CD4-positive, alpha-beta T cell (primary cell): ENCODE measurements around the gene PIK3R1. TPM values are rescaled to one million over a fixed set of nuclear protein-coding genes. Genes with fewer than 3 reads are reported as not detected.

Source experiments
- ATAC-seq: fragments of 200-7000 bp; cut with Tn5 transposase; one replicate; pipeline ENCODE4 v1.10.0; 2022; ENCODE audit warnings: mild to moderate bottlenecking; ENCODE audit not compliant: poor library complexity
- CTCF ChIA-PET: fragments of 350-600 bp; sonication (Branson Sonifier 250); formaldehyde crosslinking; loops from one replicate; lab custom pipeline; 2021; ENCODE audit warnings: antibody characterized with exemption, inconsistent platforms; lab: Charles Lee
- POLR2A ChIA-PET: fragments of 350-600 bp; sonication (Branson Sonifier 250); formaldehyde crosslinking; loops from one replicate; lab custom pipeline; 2021; ENCODE audit warnings: antibody characterized with exemption, inconsistent platforms; lab: Charles Lee
- DNase-seq, 14 experiments: peaks; one replicate each; pipeline ENCODE4 v3.0.0-alpha.2; 2013 to 2020; ENCODE audit warnings: mixed read lengths in 2 of 14
- H3K27ac ChIP-seq, 2 donors: one replicate each; pipeline versions ENCODE4 v1.5.1 to v1.7.0; 2013; ENCODE audit warnings: low read length in 2 of 2, low read depth in 1 of 2, mild to moderate bottlenecking in 1 of 2
- H3K27me3 ChIP-seq, 2 experiments: 1 replicate in 1 of 2; 2 replicates in 1 of 2; pipeline versions ENCODE4 v1.6.1 to v1.7.0; 2013; ENCODE audit warnings: low read length in 2 of 2, control low read depth in 1 of 2, mild to moderate bottlenecking in 1 of 2, moderate library complexity in 1 of 2; ENCODE audit not compliant: insufficient read depth in 2 of 2, control insufficient read depth in 1 of 2
- H3K36me3 ChIP-seq: one replicate; pipeline ENCODE4 v1.6.1; 2013; ENCODE audit warnings: low read length, control low read depth; ENCODE audit not compliant: insufficient read depth
- H3K4me1 ChIP-seq: one replicate; pipeline ENCODE4 v1.6.1; 2013; ENCODE audit warnings: low read length, control low read depth; ENCODE audit not compliant: insufficient read depth
- H3K4me3 ChIP-seq: one replicate; pipeline ENCODE4 v1.5.1; 2013; ENCODE audit warnings: mild to moderate bottlenecking, low read length, moderate library complexity
- H3K9me3 ChIP-seq, 2 experiments: 1 replicate in 1 of 2; 2 replicates in 1 of 2; pipeline versions ENCODE4 v1.6.1 to v1.7.0; 2013; ENCODE audit warnings: low read length in 2 of 2, mild to moderate bottlenecking in 2 of 2, control low read depth in 1 of 2, moderate library complexity in 1 of 2; ENCODE audit not compliant: control insufficient read depth in 1 of 2, insufficient read depth in 1 of 2
- H3K27ac Mint-ChIP-seq: one replicate; pipeline ENCODE4 v1.8.0; 2020; ENCODE audit warnings: mixed read lengths
- H3K27me3 Mint-ChIP-seq: one replicate; pipeline ENCODE4 v1.8.0; 2021; ENCODE audit warnings: mixed read lengths
- H3K36me3 Mint-ChIP-seq: one replicate; pipeline ENCODE4 v1.8.0; 2021; ENCODE audit warnings: low read depth, mixed read lengths
- H3K4me1 Mint-ChIP-seq: one replicate; pipeline ENCODE4 v1.8.0; 2021; ENCODE audit warnings: low read depth, mixed read lengths
- H3K4me3 Mint-ChIP-seq: one replicate; pipeline ENCODE4 v1.8.0; 2020; ENCODE audit warnings: mild to moderate bottlenecking, mixed read lengths
- H3K9me3 Mint-ChIP-seq: one replicate; pipeline ENCODE4 v1.8.0; 2020; ENCODE audit warnings: mixed read lengths
- CTCF ChIP-seq: fragments of 200-600 bp; IDR thresholded peaks from one replicate; pipeline ENCODE4 v1.8.0; 2022; ENCODE audit warnings: antibody characterized with exemption, mild to moderate bottlenecking
- intact Hi-C, 2 experiments: fragments of 100-400 bp; cut with DNase I in 1 of 2; cut with micrococcal nuclease in 1 of 2; formaldehyde crosslinking; loops; one replicate each; pipeline versions ENCODE4 v1.15.1 to v1.9.0; 2023 to 2025; cut with DNase I, micrococcal nuclease
- total RNA-seq, 174 experiments: library from RNA in 2 of 174; stranded (reverse) in 2 of 174; gene quantifications; one replicate each; pipeline ENCODE4 v1.2.3 and lab custom pipeline; 2021 to 2026

PIK3R1 gene
- total RNA-seq, 2 experiments from 2014 or later, result 455 to 459 TPM

GRCh38 chr5:68189171-68189570, 26.4 kb upstream of the PIK3R1 start:
- ATAC-seq (no peak), DNase-seq (peak in 3 of 14 experiments; percentile 9 to 41 (median 16))
- Histone ChIP-seq H3K9me3 (peaks cover 0 to 5% of the 10 kb centered on the region in 2 experiments), H3K4me1 (peaks cover 4% of the 10 kb centered on the region), H3K4me3 (no peak overlapping the region), H3K27ac (no peak overlapping the region), H3K27me3 (no peaks in the 10 kb centered on the region), H3K36me3 (no peaks in the 10 kb centered on the region)
- CTCF ChIA-PET, result interaction anchor here (0.6 kb wide), 1 partner anchor 16 kb away, joined by 3 read pairs; no protein-coding TSS in a partner anchor
- Mint-ChIP-seq H3K27me3 (no peaks in the 10 kb centered on the region), H3K4me3 (no peak overlapping the region), H3K27ac (no peak overlapping the region), H3K36me3 (no peaks in the 10 kb centered on the region), H3K4me1 (peaks cover 10% of the 10 kb centered on the region), H3K9me3 (no peaks in the 10 kb centered on the region)
- no peak for TF ChIP-seq CTCF
- POLR2A ChIA-PET, result no interaction called here
- intact Hi-C loops, result no loop called here

GRCh38 chr5:68189613-68190012, 25.9 kb upstream of the PIK3R1 start:
- Mint-ChIP-seq H3K36me3 (no peaks in the 10 kb centered on the region), H3K27me3 (no peaks in the 10 kb centered on the region), H3K27ac (no peak overlapping the region), H3K9me3 (no peaks in the 10 kb centered on the region), H3K4me1 (peaks cover 11% of the 10 kb centered on the region), H3K4me3 (no peak overlapping the region)
- POLR2A ChIA-PET, result no interaction called here
- Histone ChIP-seq H3K9me3 (peaks cover 0 to 5% of the 10 kb centered on the region in 2 experiments), H3K36me3 (no peaks in the 10 kb centered on the region), H3K4me1 (peaks cover 4% of the 10 kb centered on the region), H3K27me3 (no peaks in the 10 kb centered on the region), H3K27ac (no peak overlapping the region), H3K4me3 (no peak overlapping the region)
- DNase-seq (no peak), ATAC-seq (no peak)
- intact Hi-C loops, result no loop called here
- TF ChIP-seq CTCF, result no peak
- CTCF ChIA-PET, result no interaction called here

DNA sequence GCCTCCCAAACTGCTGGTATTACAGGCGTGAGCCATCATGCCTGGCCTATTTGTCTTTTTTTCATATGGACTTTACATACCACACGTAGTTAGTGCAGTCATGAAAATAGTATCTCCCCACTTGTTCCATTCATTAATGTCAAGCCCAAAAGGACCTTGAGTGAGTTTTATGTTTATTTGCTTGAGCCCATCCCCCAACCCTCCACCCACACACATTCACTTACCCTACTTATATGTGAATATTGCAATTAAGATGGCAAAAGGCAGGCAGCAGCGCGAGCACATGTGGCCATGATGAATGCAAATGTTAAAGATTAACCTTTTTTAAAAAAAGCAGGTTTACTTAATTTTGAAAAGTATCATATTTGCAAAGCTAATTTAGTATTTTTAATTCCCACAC, 24.9 kb upstream of the PIK3R1 start:
- peaks cover 4% of the 10 kb centered on the region for H3K4me1 ChIP-seq
- Mint-ChIP-seq H3K4me1 (peaks cover 11% of the 10 kb centered on the region), H3K4me3 (no peak overlapping the region), H3K27ac (no peak overlapping the region), H3K36me3 (no peaks in the 10 kb centered on the region), H3K27me3 (no peaks in the 10 kb centered on the region), H3K9me3 (no peaks in the 10 kb centered on the region)
- POLR2A ChIA-PET, result no interaction called here
- no peak overlapping the region for H3K27ac ChIP-seq
- DNase-seq, result no peak
- no peak for ATAC-seq
- H3K4me3 ChIP-seq, result no peak overlapping the region
- CTCF ChIA-PET, result no interaction called here
- intact Hi-C loops, result no loop called here
- H3K36me3 ChIP-seq, result no peaks in the 10 kb centered on the region
- peaks cover 0 to 2% of the 10 kb centered on the region in 2 experiments for H3K9me3 ChIP-seq
- no peaks in the 10 kb centered on the region for H3K27me3 ChIP-seq
- TF ChIP-seq CTCF, result no peak
